Right cardiac atrium (tissue), 5 donors: ENCODE measurements around the gene IFNAR2. TPM values are rescaled to one million over a fixed set of nuclear protein-coding genes. Genes with fewer than 3 reads are reported as not detected.

Experiments used
- ATAC-seq, 2 donors: fragments of 200-7000 bp; cut with Tn5 transposase; one replicate each; pipeline versions ENCODE4 v1.8.0 to v1.9.1; 2020; ENCODE audit warnings: moderate library complexity in 2 of 2, mild to moderate bottlenecking in 1 of 2
- DNase-seq, 3 donors: peaks; one replicate each; pipeline ENCODE4 v3.0.0-alpha.2; 2020
- H3K27ac ChIP-seq: one replicate; pipeline ENCODE4 v1.5.1; 2013; ENCODE audit warnings: mild to moderate bottlenecking, low read length, control low read depth, moderate library complexity
- H3K27me3 ChIP-seq: one replicate; pipeline ENCODE4 v1.6.1; 2013; ENCODE audit not compliant: control insufficient read depth, insufficient read depth
- H3K4me1 ChIP-seq: one replicate; pipeline ENCODE4 v1.6.1; 2013; ENCODE audit warnings: low read length; ENCODE audit not compliant: control insufficient read depth, insufficient read depth
- H3K4me3 ChIP-seq: one replicate; pipeline ENCODE4 v1.5.1; 2013; ENCODE audit warnings: low read length, control low read depth
- H3K9me3 ChIP-seq: one replicate; pipeline ENCODE4 v1.6.1; 2013; ENCODE audit warnings: low read length; ENCODE audit not compliant: control insufficient read depth
- WGBS: extraction: QIAGEN DNeasy Blood & Tissue Kit; methylation state at CpG from one replicate; pipeline ENCODE4 v1.1.7; 2013; 5-methylcytosine and 5-hydroxymethylcytosine counted together
- intact Hi-C, 4 donors: fragments of 100-400 bp; cut with DNase I; formaldehyde crosslinking; loops; one replicate each; pipeline versions ENCODE4 v1.11.0 to v1.14.0; 2022 to 2023
- polyA plus RNA-seq: library from polyadenylated mRNA; stranded (reverse); fragments of 200-250 nt; gene quantifications from one replicate; pipeline ENCODE4 v1.2.3, GENCODE V29; 2013
- total RNA-seq, 4 donors: library from RNA; stranded (reverse); fragmentation: NEBNext Ultra II Directional; extraction: Animal tissue kit (Norgen Biotek cat#: 25700); gene quantifications; one replicate each; pipeline ENCODE4 v1.2.1, GENCODE V29; 2021
- donor health status: healthy with polysubstance abuse.
- donor health status: DM: no; HTN: yes; CAD: no.
- donor health status: DM: no; HTN: no; CAD: no.
- donor health status: DM: no; HTN: yes; CAD: no; lungs with severe emphysema.
- donor health status: DM: yes; HTN: yes; CAD: no.

IFNAR2 gene
- total and polyA plus RNA-seq, 5 donors: 11.8 to 21.7 (median 15.5) TPM

DNA sequence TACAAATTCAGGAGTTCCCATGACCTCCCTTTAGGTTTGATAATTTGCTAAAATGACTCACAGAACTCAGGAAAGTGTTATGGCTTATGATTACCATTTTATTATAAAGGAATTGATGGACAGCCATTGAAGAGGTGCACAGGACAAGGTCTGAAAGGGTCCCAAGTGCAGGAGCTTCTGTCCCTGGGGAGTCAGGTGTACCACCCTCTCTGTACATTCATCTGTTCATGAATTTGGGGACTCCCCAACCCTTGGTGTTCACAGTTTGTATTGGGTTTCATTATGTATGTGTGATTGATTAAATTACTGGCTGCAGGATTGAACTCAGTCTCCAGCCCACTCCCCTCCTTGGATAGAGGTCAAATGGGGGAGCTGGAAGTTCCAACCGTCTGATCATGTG is 25.7 kb downstream of the IFNAR2 start:
- no peak for ATAC-seq
- intact Hi-C loops: no loop called here
- DNase-seq: no peak

DNA sequence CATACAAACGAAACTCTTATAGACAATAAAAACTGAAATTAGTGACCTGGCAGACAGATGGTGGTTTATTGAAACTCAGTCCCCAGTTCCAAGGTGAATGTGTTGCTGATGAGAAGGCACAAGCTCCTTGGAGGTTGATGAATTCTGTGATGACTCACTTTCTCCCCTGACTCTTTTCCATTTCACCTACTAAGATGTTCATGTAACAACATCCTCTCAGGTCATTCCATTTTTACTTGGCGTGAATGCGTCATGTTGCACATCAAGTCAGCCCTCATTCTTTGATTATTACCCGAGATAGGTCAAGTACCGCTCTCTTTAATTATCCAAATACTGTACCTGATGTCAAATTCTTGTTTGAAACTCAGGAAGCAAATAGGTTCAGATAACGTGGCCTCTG is 26.3 kb downstream of the IFNAR2 start:
- Histone ChIP-seq H3K4me1 (no peaks in the 10 kb centered on the region), H3K27me3 (no peaks in the 10 kb centered on the region), H3K9me3 (no peaks in the 10 kb centered on the region), H3K27ac (no peak overlapping the region), H3K4me3 (no peak overlapping the region)
- ATAC-seq: no peak
- WGBS: 91% methylated on average over 6 of the region's 6 CpGs
- no peak for DNase-seq
- intact Hi-C loops: no loop called here

More for the DNA sequence above, 25.7 kb downstream of the IFNAR2 start:
- no peaks in the 10 kb centered on the region for H3K27me3 ChIP-seq
- H3K27ac ChIP-seq: no peak overlapping the region
- no peaks in the 10 kb centered on the region for H3K9me3 ChIP-seq
- 55% methylated on average over 1 of the region's 1 CpG for WGBS
- H3K4me3 ChIP-seq: no peak overlapping the region
- no peaks in the 10 kb centered on the region for H3K4me1 ChIP-seq

DNA sequence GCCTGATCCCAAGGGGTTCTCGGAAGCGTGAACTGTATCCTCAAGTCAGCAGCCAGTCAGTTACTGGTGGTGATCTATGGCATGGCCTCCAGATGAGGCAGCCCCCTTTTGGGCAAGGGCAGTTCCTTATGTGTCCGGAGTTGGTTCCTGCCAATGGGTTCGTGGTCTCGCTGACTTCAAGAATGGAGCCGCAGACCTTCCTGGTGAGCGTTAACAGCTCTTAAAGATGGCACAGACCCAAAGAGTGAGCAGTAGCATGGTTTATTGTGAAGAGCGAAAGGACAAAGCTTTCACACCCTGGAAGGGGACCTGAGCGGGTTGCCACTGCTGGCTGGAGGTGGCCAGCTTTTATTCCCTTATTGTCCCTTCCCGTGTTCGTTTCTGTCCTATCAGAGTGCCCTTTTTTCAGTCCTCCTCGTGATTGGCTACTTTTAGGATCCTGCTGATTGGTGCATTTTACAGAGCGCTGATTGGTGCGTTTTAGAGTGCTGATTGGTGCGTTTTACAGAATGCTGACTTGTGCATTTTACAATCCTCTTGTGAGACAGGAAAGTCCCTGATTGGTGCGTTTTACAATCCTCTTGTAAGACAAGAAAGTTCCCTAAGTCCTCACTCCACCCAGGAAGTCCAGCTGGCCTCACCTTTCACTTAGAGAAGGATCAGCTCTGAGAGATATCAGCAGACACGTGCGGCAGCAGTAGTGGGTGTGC is 27.5 kb downstream of the IFNAR2 start:
- intact Hi-C loops: no loop called here
- 94% methylated on average over 18 of the region's 18 CpGs for WGBS
- Histone ChIP-seq H3K9me3 (no peaks in the 10 kb centered on the region), H3K4me1 (no peaks in the 10 kb centered on the region), H3K27ac (no peak overlapping the region), H3K27me3 (no peaks in the 10 kb centered on the region), H3K4me3 (no peak overlapping the region)
- DNase-seq (no peak), ATAC-seq (no peak)

DNA sequence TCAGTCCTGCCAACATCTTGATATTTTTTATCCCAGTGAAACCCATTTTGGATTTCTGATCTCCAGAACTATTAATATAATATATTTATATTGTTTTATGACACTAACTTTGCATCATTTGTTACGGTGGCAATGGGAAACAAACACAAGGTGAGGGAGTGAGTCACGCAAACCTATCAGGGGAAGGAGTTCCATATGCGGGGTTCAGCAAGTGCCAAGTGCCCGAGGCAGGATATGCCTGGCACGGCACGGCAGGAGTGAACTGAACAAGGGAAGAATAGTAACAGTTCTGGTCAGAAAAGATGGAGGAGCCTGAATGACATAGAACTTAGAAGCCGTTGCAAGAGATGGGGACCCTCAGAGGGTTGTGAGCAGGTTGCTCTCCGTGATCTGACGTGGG is 28.7 kb downstream of the IFNAR2 start:
- intact Hi-C loops: no loop called here
- no peaks in the 10 kb centered on the region for H3K9me3 ChIP-seq
- no peaks in the 10 kb centered on the region for H3K4me1 ChIP-seq
- no peak overlapping the region for H3K4me3 ChIP-seq
- H3K27me3 ChIP-seq: no peaks in the 10 kb centered on the region
- DNase-seq: no peak
- 98% methylated on average over 9 of the region's 9 CpGs for whole genome bisulfite sequencing
- H3K27ac ChIP-seq: no peak overlapping the region
- no peak for ATAC-seq

DNA sequence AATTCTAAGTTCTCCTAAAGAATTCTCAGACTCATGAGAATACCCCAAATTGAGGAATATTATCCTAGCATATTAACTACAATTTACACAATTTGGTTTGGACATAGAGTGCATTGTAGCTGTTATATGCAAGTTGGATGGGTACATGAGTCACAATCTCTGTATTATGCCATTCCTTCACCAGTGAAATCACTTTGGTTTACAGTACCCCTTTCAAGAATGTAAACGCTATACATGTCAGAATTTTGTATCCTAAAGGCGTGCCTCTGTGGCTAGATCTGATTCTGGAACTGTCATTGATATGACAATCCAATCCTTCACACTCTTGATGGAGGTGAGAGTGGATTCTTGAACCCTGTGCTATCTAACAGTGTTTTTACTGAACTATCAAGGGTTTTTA is 29.7 kb downstream of the IFNAR2 start:
- Histone ChIP-seq H3K9me3 (no peaks in the 10 kb centered on the region), H3K27ac (no peak overlapping the region), H3K4me1 (no peaks in the 10 kb centered on the region), H3K27me3 (no peaks in the 10 kb centered on the region), H3K4me3 (no peak overlapping the region)
- DNase-seq (no peak), ATAC-seq (no peak)
- WGBS: 86% methylated on average over 2 of the region's 2 CpGs
- intact Hi-C loops: no loop called here

DNA sequence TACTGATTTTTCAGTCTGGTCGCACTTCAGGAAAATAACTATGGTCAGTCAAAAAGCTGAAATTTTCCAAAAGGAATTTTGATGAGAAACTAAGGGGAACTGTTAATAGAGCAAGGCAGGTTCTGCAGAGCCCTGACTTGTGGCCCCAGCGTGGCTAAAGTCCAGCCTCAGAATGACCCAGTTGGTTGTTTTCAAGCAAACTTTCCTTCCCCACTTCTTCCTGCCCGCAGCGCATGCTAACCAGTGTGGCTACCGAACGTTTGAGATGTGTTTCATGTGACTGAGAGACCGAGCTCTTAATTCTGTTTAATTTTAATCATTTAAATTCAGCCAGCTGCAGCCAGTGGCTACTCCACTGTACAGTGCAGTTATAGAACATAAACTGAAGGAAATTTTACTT is 30.3 kb downstream of the IFNAR2 start:
- Histone ChIP-seq H3K4me3 (no peak overlapping the region), H3K9me3 (no peaks in the 10 kb centered on the region), H3K27ac (no peak overlapping the region), H3K4me1 (no peaks in the 10 kb centered on the region), H3K27me3 (no peaks in the 10 kb centered on the region)
- 62% methylated on average over 7 of the region's 7 CpGs for WGBS
- ATAC-seq (no peak), DNase-seq (no peak)
- intact Hi-C loops: no loop called here

DNA sequence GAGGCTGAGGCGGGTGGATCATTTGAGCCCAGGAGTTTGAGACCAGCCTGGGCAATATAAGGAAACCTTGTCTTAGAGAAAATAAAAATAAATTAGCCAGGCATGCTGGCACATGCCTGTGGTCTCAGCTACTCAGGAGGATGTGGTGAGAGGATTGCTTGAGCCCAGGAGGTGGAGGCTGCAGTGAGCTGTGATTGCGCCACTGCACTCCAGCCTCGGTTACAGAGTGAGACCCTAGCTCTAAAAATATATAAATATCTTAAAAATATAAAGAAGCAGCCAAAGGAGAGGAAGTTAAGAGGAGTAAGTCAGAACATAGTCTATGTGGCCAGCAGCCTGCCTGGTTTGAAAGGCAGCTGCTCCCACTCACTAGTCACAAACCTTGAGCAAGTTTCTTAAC is 31.9 kb downstream of the IFNAR2 start:
- Histone ChIP-seq H3K9me3 (no peaks in the 10 kb centered on the region), H3K4me3 (no peak overlapping the region), H3K27ac (no peak overlapping the region), H3K27me3 (no peaks in the 10 kb centered on the region), H3K4me1 (peaks cover 2% of the 10 kb centered on the region)
- ATAC-seq (no peak), DNase-seq (peak in 1 of 3 donors; percentile 57)
- WGBS: 83% methylated on average over 3 of the region's 3 CpGs
- intact Hi-C loops: no loop called here

DNA sequence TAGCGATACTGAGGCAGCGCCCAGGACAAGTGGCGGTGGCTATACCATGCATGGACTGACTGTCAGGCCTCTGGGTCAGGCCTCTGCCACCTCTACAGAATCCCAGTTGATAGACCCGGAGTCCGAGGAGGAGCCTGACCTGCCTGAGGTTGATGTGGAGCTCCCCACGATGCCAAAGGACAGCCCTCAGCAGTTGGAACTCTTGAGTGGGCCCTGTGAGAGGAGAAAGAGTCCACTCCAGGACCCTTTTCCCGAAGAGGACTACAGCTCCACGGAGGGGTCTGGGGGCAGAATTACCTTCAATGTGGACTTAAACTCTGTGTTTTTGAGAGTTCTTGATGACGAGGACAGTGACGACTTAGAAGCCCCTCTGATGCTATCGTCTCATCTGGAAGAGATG is 33.2 kb downstream of the IFNAR2 start:
- Histone ChIP-seq H3K27ac (no peak overlapping the region), H3K4me3 (no peak overlapping the region), H3K9me3 (no peaks in the 10 kb centered on the region), H3K27me3 (no peaks in the 10 kb centered on the region), H3K4me1 (peaks cover 4% of the 10 kb centered on the region)
- DNase-seq (no peak), ATAC-seq (no peak)
- WGBS: 95% methylated on average over 11 of the region's 11 CpGs
- intact Hi-C loops: no loop called here

DNA sequence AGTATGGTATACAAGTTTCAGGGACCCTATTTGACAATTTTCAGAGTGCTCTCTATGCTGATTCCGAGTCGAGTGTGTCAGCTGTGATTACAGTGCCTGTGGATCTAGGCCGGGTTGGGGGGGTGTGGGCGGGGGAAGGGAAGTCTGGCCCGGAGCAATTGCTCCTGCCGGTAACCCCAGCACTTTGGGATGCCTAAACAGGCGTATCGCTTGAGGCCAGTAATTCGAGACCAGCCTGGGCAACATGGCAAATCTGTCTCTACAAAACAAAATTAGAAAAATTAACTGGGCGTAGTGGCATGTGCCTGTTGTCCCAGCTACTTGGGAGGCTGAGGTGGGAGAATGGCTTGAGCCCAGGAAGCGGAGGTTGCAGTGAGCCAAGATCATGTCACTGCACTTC is 34.8 kb downstream of the IFNAR2 start:
- H3K27me3 ChIP-seq: no peaks in the 10 kb centered on the region
- peaks cover 4% of the 10 kb centered on the region for H3K4me1 ChIP-seq
- no peak overlapping the region for H3K4me3 ChIP-seq
- DNase-seq (no peak), ATAC-seq (no peak)
- no peak overlapping the region for H3K27ac ChIP-seq
- 90% methylated on average over 11 of the region's 11 CpGs for WGBS
- H3K9me3 ChIP-seq: no peaks in the 10 kb centered on the region
- intact Hi-C loops: no loop called here

DNA sequence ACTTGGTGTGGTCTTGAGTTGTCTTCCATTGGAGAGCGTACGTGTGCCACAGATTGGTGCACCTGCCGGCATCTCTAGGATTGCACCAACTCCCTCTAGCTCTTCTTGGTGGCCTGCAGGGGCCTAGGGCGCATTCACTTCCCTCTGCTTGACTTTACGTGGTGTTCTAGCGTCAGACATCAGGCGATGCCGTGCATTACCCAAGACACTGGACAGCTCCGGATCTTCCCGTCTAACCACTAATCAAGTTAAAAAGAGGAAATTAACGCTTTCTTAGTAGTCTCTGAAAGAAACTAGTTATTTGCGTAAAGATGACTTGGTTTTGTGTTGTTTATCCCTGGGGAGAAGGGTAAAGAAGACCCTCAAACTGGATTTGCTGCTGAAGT is 35.9 kb downstream of the IFNAR2 start:
- DNase-seq: peak; percentile 45 to 78 (median 67)
- Histone ChIP-seq H3K4me1 (peaks cover 4% of the 10 kb centered on the region), H3K27me3 (no peaks in the 10 kb centered on the region), H3K27ac (peak overlapping the region; percentile 11), H3K9me3 (no peaks in the 10 kb centered on the region), H3K4me3 (peak overlapping the region; percentile 95)
- peak; percentile 52 to 57 for ATAC-seq
- intact Hi-C loops: no loop called here
- 37% methylated on average over 12 of the region's 12 CpGs for WGBS

DNA sequence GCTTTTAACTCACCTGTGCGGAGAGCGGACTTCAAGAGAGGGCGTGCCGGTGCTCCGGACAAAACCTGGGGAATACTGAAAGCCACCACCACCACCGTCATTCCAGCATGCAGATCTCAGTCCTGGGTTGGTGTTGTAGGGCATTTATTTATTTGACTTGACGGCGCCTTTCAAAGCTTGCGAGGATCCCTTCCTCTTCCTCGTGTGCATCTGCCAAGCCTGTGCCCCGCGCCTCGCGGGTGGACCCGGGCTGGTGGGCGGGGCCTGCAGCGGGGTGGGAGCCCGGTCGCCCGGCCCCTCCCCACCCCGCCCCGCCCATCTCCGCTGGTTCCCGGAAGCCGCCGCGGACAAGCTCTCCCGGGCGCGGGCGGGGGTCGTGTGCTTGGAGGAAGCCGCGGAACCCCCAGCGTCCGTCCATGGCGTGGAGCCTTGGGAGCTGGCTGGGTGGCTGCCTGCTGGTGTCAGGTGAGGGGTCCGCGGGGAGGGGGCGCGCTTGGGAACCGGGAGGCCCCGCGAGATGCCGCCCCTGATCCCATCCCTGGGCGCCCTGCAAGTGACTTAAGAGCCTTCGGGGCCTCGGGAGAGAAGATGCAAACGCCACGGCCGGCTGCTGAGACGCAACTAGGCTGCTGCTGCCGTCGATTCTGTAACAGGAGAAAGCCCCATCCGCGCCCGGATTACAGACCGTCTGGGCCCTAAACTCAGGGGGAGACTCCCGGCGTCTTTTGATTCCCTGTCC is 36.5 kb downstream of the IFNAR2 start, which contains the start of gene IL10RB:
Gene IL10RB (plus strand): TSS at position 318 of the 739 bp plus-strand sequence. CDS start 99 bp downstream, at position 417.
- intact Hi-C loops: no loop called here
- ATAC-seq: peak; percentile 96 to 97
- peak; percentile 75 to 92 (median 91) for DNase-seq
- peaks cover 4% of the 10 kb centered on the region for H3K4me1 ChIP-seq
- H3K4me3 ChIP-seq: peak within 1 kb of the TSS; percentile 95
- 1% methylated on average over 60 of the region's 60 CpGs for WGBS
- no peaks in the 10 kb centered on the region for H3K27me3 ChIP-seq
- peak within 1 kb of the TSS; percentile 79 for H3K27ac ChIP-seq
- H3K9me3 ChIP-seq: no peaks in the 10 kb centered on the region
